ENCODE measurements around the gene CTDP1.

GRCh38 chr18:79634186-79634585 lies 45.4 kb upstream of the CTDP1 start:
- no peak for TF ChIP-seq POLR2AphosphoS5 (IDR thresholded peaks at IDR 0.05; ENCODE audit: borderline replicate concordance, low read depth, low read length)
- TF ChIP-seq EZH2 (IDR thresholded peaks at IDR 0.05): no peak
